ENCODE measurements around the gene MCMBP.

The MCMBP gene

GRCh38 chr10:119896937-119897770, 24.5 kb upstream of the MCMBP start:
- peaks cover 15% of the 10 kb centered on the region for H3K4me1 ChIP-seq
- H3K4me3 ChIP-seq (ENCODE audit: low read depth, low read length): no peak overlapping the region
- H3K27ac ChIP-seq: no peak overlapping the region
- H3K27me3 ChIP-seq (ENCODE audit: control insufficient read depth, insufficient read depth, low read length): no peaks in the 10 kb centered on the region
- no peaks in the 10 kb centered on the region for H3K9me3 ChIP-seq (ENCODE audit: control insufficient read depth, low read length)
- H3K9ac ChIP-seq: no peak overlapping the region
- peaks cover 31% of the 10 kb centered on the region for H3K79me2 ChIP-seq
- no peak for TF ChIP-seq CTCF (IDR thresholded peaks at IDR 0.05)
- H2AFZ ChIP-seq: no peak overlapping the region
- H3K4me2 ChIP-seq (ENCODE audit: low read length): no peak overlapping the region
- no peaks in the 10 kb centered on the region for H3K36me3 ChIP-seq (ENCODE audit: control insufficient read depth, insufficient read depth, low read length)

- H3K9ac ChIP-seq: no peak overlapping the region
- peaks cover 25% of the 10 kb centered on the region for H3K79me2 ChIP-seq
- no peaks in the 10 kb centered on the region for H3K27me3 ChIP-seq (ENCODE audit: control insufficient read depth, insufficient read depth, low read length)
- H3K4me3 ChIP-seq (ENCODE audit: low read depth, low read length): no peak overlapping the region
- peaks cover 15% of the 10 kb centered on the region for H3K4me1 ChIP-seq
- no peak overlapping the region for H2AFZ ChIP-seq
- no peaks in the 10 kb centered on the region for H3K9me3 ChIP-seq (ENCODE audit: control insufficient read depth, low read length)
- H3K4me2 ChIP-seq (ENCODE audit: low read length): no peak overlapping the region
- H3K36me3 ChIP-seq (ENCODE audit: control insufficient read depth, insufficient read depth, low read length): no peaks in the 10 kb centered on the region
- TF ChIP-seq CTCF (IDR thresholded peaks at IDR 0.05): no peak
- H3K27ac ChIP-seq: no peak overlapping the region
Measured at GRCh38 chr10:119896061-119896655, 23.5 kb upstream of the MCMBP start.

GRCh38 chr10:119893845-119894427, 21.3 kb upstream of the MCMBP start:
- Histone ChIP-seq H3K9ac (no peak overlapping the region), H3K4me3 (ENCODE audit: low read depth, low read length) (no peak overlapping the region)

GRCh38 chr10:119893074-119893473, 20.4 kb upstream of the MCMBP start:
- H3K9ac ChIP-seq: peak overlapping the region; percentile 94
- H3K79me2 ChIP-seq: peaks cover 19% of the 10 kb centered on the region
- no peaks in the 10 kb centered on the region for H3K27me3 ChIP-seq (ENCODE audit: control insufficient read depth, insufficient read depth, low read length)
- peak overlapping the region; percentile 89 for H3K4me3 ChIP-seq (ENCODE audit: low read depth, low read length)
- no peaks in the 10 kb centered on the region for H3K9me3 ChIP-seq (ENCODE audit: control insufficient read depth, low read length)
- TF ChIP-seq CTCF (IDR thresholded peaks at IDR 0.05): no peak
- H3K36me3 ChIP-seq (ENCODE audit: control insufficient read depth, insufficient read depth, low read length): no peaks in the 10 kb centered on the region
- H2AFZ ChIP-seq: peak overlapping the region; percentile 94
- peak overlapping the region; percentile 85 for H3K27ac ChIP-seq
- peak overlapping the region; percentile 97 for H3K4me2 ChIP-seq (ENCODE audit: low read length)
- H3K4me1 ChIP-seq: peaks cover 15% of the 10 kb centered on the region

More at GRCh38 chr10:119893845-119894427, 21.3 kb upstream of the MCMBP start:
- no peak for TF ChIP-seq CTCF (IDR thresholded peaks at IDR 0.05)
- no peak overlapping the region for H3K27ac ChIP-seq
- H3K36me3 ChIP-seq (ENCODE audit: control insufficient read depth, insufficient read depth, low read length): no peaks in the 10 kb centered on the region
- no peaks in the 10 kb centered on the region for H3K9me3 ChIP-seq (ENCODE audit: control insufficient read depth, low read length)
- peaks cover 15% of the 10 kb centered on the region for H3K4me1 ChIP-seq
- no peak overlapping the region for H2AFZ ChIP-seq
- H3K79me2 ChIP-seq: peaks cover 19% of the 10 kb centered on the region
- peak overlapping the region; percentile 1 for H3K4me2 ChIP-seq (ENCODE audit: low read length)
- H3K27me3 ChIP-seq (ENCODE audit: control insufficient read depth, insufficient read depth, low read length): no peaks in the 10 kb centered on the region

All from parathyroid adenoma (tissue), 2 donors.